Measurements from ENCODE around the gene NYNRIN.

The NYNRIN gene

GRCh38 chr14:24414077-24414476 is 15.3 kb downstream of the NYNRIN start:
- no peak for DNase-seq

DNA sequence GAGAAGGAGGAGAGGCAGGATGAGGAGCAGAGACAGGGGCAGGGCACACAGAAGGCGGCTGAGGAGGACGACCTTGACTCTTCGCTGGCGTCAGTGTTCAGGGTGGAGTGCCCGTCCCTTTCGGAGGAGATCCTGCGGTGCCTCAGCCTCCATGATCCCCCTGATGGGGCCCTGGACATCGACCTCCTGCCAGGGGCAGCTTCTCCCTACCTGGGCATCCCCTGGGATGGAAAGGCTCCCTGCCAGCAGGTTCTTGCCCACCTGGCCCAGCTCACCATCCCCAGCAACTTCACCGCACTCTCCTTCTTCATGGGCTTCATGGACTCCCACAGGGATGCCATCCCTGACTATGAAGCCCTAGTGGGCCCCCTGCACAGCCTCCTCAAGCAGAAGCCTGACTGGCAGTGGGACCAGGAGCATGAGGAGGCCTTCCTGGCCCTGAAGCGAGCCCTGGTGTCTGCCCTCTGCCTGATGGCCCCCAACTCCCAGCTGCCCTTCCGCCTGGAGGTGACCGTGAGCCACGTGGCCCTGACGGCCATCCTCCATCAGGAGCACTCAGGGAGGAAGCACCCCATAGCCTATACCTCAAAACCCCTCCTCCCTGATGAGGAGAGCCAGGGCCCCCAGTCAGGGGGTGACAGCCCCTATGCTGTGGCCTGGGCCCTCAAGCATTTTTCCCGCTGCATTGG is 16.1 kb downstream of the NYNRIN start:
- no peak for DNase-seq

DNA sequence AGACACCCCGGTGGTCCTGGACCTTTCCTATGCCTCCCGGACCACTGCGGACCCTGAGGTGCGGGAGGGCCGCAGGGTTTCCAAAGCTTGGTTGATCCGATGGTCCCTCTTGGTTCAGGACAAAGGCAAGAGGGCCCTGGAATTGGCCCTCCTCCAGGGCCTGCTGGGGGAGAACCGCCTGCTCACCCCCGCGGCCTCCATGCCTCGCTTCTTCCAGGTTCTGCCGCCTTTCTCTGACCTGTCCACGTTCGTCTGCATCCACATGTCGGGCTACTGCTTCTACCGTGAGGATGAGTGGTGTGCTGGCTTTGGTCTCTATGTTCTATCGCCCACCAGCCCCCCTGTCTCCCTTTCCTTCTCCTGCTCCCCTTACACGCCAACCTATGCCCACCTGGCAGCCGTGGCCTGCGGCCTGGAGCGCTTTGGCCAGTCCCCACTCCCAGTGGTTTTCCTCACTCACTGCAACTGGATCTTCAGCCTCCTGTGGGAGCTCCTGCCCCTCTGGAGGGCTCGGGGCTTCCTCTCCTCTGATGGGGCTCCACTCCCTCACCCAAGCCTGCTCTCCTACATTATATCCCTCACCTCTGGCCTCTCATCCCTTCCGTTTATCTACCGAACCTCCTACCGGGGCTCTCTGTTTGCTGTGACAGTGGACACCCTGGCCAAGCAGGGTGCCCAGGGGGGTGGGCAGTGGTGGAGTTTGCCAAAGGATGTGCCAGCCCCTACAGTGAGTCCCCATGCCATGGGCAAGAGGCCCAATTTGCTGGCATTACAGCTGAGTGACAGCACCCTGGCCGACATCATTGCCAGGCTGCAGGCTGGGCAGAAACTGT is 16.8 kb downstream of the NYNRIN start:
- DNase-seq, result no peak

DNA sequence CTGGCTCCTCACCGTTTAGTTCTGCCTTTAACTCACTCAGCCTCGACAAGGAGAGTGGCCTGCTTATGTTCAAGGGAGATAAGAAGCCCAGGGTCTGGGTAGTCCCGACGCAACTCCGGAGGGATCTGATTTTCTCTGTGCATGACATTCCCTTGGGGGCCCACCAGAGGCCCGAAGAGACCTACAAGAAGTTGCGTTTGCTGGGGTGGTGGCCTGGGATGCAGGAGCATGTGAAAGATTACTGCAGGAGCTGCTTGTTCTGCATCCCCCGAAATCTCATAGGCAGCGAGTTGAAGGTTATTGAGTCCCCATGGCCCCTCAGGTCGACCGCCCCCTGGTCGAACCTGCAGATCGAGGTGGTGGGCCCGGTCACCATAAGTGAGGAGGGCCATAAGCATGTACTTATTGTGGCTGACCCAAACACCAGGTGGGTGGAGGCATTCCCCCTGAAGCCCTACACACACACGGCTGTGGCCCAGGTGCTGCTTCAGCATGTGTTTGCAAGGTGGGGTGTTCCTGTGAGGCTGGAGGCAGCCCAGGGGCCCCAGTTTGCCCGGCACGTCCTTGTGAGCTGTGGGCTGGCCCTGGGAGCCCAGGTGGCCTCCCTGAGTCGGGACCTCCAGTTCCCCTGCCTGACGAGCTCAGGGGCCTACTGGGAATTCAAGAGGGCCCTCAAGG is 17.6 kb downstream of the NYNRIN start:
- DNase-seq, result no peak

GRCh38 chr14:24416932-24417619 is 18.3 kb downstream of the NYNRIN start:
- no peak for DNase-seq

DNA sequence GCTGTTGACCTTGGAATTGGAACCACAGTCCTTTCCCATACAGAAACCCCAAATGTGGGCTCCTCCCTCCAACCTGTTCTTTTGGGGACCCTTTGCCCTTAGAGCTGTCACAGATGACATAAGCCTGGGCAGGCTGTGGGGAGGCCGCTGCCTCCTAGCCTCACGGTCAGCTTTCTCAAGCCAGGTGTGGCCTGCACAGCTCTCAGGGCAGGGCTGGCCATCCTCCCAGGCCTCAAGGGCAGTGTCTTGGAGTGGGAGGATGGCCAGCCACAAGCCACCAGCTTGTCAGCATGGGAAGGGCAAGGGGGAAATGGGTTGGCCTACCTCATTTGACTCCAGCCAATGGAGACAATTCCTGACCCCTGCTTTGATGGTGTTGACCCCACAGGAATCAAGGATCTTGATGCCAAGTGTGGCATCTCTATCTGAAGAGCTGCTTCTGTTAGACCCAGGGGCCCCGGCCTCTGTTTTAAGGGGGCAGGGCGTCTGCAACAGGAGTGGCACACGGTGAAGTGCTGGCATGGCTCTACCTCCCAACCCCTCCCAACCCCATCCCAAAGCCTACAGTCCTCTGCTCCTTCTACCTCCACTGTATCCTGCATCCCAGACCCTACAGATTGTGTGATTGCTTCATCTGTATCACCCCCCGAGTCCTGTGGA is 19.2 kb downstream of the NYNRIN start:
- DNase-seq, result no peak

GRCh38 chr14:24418492-24418873 is 19.7 kb downstream of the NYNRIN start:
- DNase-seq, result no peak

DNA sequence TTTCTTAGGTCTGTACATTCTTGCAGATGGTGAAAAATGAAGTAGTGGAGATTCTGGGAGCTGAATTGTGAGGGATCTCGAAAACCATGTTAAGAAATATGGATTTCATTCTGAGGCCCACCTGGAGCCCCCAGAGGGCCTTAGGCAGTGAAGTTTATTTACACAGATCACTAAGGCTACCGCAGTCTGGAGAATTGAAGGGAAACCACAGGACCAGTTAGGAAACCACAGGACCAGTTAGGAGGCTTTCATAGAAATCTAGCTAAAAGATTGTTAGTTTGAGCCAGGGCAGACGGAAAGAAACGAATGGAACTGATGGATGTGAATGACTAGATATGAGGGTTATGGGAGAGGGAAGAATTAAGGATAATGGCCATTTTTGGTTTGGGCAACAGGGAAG is 23.5 kb downstream of the NYNRIN start:
- DNase-seq, result no peak

GRCh38 chr14:24422694-24423601 is 24.1 kb downstream of the NYNRIN start:
- DNase-seq, result no peak

GRCh38 chr14:24425704-24426103 is 26.9 kb downstream of the NYNRIN start:
- DNase-seq, result peak in 1 of 56 donors; percentile 20

DNA sequence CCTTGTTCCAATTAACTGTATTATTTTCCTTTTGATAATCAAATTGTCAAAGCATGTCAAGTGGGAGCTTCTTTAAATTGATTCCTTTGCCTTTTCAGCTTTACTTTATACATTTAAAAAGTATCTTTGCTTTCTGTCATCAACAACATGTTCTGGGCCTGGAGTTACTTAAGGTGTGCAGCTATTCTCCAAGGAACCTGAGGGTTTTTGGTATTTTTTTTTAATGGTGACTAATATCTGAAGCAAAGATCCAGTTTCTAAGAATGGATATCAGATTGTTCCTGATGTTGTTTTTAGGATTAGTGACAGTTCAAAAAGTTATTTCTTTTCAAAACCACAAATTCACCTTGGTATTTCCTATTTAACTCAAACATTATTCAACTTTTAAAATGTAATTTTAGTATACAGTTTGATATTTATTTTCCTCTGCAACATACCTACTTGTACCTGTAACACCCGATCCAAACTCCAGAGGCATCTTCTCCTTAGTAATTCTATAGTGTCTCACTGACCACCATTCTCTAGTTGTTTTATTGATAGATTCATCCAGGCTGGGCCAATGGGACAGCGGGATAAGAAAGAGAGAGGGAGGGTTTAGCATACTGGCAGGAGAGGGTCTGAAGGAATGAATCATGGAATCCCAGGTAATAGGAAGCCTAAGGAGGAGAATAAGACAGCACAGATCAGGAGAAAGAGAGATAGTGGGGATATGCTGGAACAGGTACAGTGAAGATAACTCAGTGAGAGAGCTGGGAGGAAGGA is 27.5 kb downstream of the NYNRIN start:
- DNase-seq, result no peak

GRCh38 chr14:24426912-24427536 is 28.2 kb downstream of the NYNRIN start:
- DNase-seq, result no peak

DNA sequence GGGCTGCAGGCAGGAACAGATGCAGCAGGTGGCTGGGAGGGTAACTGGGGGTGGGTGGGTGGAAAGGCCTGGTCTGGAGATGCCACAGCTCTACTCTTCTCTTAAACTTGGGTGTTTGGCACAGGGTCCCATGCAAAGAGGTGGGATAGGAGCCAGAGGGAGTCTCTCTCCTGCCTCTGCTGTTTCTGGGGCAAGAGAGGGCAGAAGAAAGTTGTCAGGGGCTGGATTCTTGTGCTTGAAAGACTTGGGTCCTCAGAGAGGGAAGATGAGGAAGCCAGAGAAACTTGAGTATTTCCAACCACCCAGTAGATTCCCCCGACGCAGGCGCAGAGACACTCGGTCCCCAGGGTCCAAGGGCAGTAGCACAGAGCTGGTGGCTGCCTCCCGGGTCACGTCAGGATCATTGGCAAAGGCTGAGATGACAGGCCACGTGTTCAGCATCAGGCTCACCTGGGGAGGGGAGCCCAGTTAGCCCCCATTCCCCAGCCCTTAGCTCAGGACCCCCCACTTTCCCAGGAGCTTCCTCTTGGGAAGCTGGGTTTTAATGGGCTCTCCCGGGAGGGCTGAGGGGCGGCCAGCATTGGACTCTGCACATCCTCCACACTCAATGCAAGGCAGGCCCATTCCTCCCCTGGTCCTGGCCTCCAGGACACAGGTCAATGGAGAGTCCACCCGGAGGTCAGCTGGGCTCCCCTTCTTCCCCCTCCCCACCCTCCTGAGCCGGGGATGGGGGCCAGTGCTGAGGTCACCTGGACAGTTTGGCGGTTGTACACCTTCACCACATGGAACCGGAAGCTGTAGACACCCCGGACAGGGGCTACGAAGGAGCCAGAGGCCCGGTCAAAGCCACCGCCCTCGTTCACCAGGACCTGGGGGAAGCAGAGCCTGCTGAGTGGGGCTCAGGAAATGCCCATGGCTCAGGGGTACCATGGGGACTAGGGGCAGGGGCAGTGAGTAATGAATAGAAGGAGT is 29.0 kb downstream of the NYNRIN start:
- DNase-seq, result no peak

DNA sequence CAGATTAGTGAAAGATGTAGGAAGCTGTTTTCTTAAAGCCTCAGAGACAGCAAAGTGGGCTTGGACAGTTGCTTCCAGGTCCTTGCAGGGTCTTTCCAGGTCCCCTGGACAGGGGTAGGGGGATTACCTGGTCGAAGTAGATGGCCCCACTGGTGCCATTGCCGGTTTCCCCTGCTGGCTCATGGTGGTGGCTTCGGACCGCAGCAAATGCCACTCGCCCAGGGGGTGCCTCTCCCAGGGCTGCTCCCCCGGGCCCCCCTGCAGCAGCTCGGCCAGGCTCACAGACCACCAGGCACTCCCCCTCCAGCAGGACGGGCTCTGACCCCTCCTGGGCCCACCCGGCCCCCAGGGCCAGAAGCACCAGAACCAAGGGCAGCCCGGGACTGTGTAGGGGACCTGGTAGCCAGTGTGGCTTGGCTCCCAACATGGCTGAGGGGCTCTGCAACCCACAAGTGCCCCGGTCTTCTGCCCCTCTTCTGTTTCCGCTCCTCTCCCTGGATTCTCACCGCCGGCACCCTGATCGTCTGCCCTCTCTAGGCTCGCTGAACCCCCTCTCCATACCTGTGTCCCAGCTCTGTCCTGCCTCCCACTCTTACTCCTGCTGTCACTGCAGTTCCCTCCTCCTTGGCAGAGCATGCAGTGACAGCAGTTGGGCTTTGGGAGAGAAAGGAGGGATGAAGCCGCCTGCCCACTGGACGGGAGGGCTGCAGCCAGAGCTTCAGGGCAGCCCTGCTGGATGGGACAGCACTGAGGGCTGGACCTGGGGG is 30.0 kb downstream of the NYNRIN start:
- no peak for DNase-seq

DNA sequence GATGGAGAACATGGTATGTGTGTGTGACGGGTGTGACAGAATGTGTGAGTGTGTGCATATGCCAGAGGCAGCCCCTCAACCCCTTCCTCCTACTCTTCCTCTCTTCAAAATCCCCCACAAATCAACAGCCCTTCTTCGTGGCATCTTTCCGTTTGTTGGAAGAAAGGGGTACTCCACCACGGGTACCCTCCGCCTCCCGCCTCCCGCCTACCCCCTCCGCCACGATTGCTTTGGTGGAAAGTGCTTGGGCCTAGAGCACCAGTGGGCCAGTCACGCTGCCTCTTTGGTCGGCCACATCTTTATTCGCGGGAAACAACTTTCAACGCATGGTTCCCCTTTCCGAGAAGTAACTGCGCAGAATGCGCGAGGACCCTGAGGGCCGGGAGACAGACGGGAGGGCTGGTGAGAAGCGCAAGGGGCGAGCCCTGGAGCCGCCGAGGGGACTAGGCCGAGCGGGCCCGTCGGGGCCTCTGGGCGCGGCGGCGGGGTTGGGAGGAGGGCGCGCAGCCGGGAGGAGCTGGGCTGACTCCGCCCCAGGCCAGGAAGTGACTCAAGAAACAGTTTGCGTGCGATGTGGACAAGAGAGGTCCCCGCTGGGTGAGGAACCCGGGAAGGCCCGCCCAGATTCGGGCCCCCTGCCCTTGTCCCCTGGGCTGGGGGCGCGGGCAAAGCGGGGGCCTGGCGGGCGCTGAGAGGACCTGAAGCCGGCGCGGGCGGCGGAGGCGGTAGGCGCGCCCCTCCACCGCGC is 30.8 kb downstream of the NYNRIN start, which contains the start of the genes CBLN3 and KHNYN:
TSS of gene CBLN3 (minus strand) at position 274 of the 748 bp plus-strand sequence. CDS start 614 bp downstream, outside the sequence.
TSS of gene KHNYN (plus strand) at position 560 of the 748 bp plus-strand sequence. CDS start 777 bp downstream, outside the sequence.
- DNase-seq, result peak in 54 of 56 donors; percentile 13 to 86 (median 70)
